ENCODE results near the gene AQP7.

DNA sequence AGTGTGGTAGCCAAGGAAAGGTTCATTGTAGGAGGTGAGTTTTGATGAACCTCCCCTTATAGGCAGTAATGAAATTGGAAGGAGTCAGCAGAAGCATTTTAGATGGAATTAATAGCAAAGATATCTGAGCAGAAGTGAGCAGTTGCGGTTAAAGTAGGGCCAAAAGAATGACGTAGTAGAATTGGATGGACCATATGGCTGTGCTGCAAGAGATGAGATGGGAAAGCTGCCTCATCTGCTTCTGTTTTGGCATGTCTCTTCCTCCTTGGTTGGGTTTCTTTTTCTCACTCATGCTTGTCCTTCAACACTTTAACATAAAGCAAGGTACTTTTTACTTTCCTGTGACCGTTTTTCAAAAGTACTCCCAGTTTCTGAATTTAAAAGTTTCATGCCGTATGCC is 55.8 kb downstream of the AQP7 start:
- TF ChIP-seq, protein P1, sequence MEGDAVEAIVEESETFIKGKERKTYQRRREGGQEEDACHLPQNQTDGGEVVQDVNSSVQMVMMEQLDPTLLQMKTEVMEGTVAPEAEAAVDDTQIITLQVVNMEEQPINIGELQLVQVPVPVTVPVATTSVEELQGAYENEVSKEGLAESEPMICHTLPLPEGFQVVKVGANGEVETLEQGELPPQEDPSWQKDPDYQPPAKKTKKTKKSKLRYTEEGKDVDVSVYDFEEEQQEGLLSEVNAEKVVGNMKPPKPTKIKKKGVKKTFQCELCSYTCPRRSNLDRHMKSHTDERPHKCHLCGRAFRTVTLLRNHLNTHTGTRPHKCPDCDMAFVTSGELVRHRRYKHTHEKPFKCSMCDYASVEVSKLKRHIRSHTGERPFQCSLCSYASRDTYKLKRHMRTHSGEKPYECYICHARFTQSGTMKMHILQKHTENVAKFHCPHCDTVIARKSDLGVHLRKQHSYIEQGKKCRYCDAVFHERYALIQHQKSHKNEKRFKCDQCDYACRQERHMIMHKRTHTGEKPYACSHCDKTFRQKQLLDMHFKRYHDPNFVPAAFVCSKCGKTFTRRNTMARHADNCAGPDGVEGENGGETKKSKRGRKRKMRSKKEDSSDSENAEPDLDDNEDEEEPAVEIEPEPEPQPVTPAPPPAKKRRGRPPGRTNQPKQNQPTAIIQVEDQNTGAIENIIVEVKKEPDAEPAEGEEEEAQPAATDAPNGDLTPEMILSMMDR (IDR thresholded peaks at IDR 0.05; ENCODE audit: low read length) = no peak
- TF ChIP-seq EZH2phosphoT487 (IDR thresholded peaks at IDR 0.05; ENCODE audit: low read length) (no peak), EZH2 (optimal IDR thresholded peaks at IDR 0.05; ENCODE audit: low read depth, low read length) (no peak)
